DOHH2 (cell line): ENCODE results near the gene KLK7.

Experiments used
- H3F3A ChIP-seq: fragments of 200-600 bp; sonication (generic), shearing (Covaris generic); 2 replicates; pipeline ENCODE4 v1.6.0; 2016; ENCODE audit warnings: antibody characterized with exemption, mild to moderate bottlenecking; ENCODE audit not compliant: control insufficient read depth, insufficient read depth
- H3K27ac ChIP-seq: fragments of 200-600 bp; sonication (generic); 2 replicates; pipeline ENCODE4 v1.5.1; 2014; ENCODE audit warnings: low read depth, mild to moderate bottlenecking, low read length, moderate library complexity
- H3K27me3 ChIP-seq: fragments of 200-600 bp; sonication (generic); 2 replicates; pipeline ENCODE4 v1.6.1; 2014; ENCODE audit warnings: mild to moderate bottlenecking, low read length, mixed read lengths; ENCODE audit not compliant: control insufficient read depth
- H3K36me3 ChIP-seq: fragments of 200-600 bp; sonication (generic); 2 replicates; pipeline ENCODE4 v1.6.1; 2014; ENCODE audit warnings: mild to moderate bottlenecking, low read length, moderate library complexity, mixed read lengths; ENCODE audit not compliant: control insufficient read depth
- H3K4me1 ChIP-seq: fragments of 200-600 bp; sonication (generic); 2 replicates; pipeline ENCODE4 v1.6.1; 2014; ENCODE audit warnings: mild to moderate bottlenecking, low read length, mixed read lengths; ENCODE audit not compliant: control insufficient read depth
- H3K4me2 ChIP-seq: fragments of 200-600 bp; sonication (generic); 2 replicates; pipeline ENCODE4 v1.6.0; 2014; ENCODE audit warnings: mild to moderate bottlenecking, low read length, moderate library complexity
- H3K4me3 ChIP-seq: fragments of 200-600 bp; sonication (generic); 2 replicates; pipeline ENCODE4 v1.5.1; 2014; ENCODE audit warnings: mild to moderate bottlenecking, low read length, mixed read lengths
- H3K79me2 ChIP-seq: fragments of 200-600 bp; sonication (generic); 2 replicates; pipeline ENCODE4 v1.6.1; 2014; ENCODE audit warnings: mild to moderate bottlenecking, low read length, mixed read lengths; ENCODE audit not compliant: control insufficient read depth
- H3K9me2 ChIP-seq: fragments of 200-600 bp; sonication (generic); replicated peaks from 2 replicates; pipeline ENCODE4 v1.6.1; 2014; ENCODE audit warnings: mild to moderate bottlenecking, low read length, mixed read lengths; ENCODE audit not compliant: control insufficient read depth
- H3K9me3 ChIP-seq: fragments of 200-600 bp; sonication (generic); 2 replicates; pipeline ENCODE4 v1.6.1; 2014; ENCODE audit warnings: antibody characterized with exemption, low read length, mixed read lengths; ENCODE audit not compliant: control insufficient read depth, insufficient read depth
- H4K20me1 ChIP-seq: fragments of 200-600 bp; sonication (generic); 2 replicates; pipeline ENCODE4 v1.6.0; 2014; ENCODE audit warnings: low read depth, mild to moderate bottlenecking, antibody characterized with exemption, low read length, moderate library complexity; ENCODE audit not compliant: control insufficient read depth, insufficient read depth
- CTCF ChIP-seq: fragments of 200-600 bp; sonication (generic); IDR thresholded peaks from one replicate; pipeline ENCODE4 v1.5.1; 2014; ENCODE audit warnings: antibody characterized with exemption, mild to moderate bottlenecking, low read depth, low read length; ENCODE audit not compliant: poor library complexity, severe bottlenecking
- EZH2phosphoT487 ChIP-seq: fragments of 200-600 bp; sonication (generic); IDR thresholded peaks from 2 replicates; pipeline ENCODE4 v1.6.1; 2017; ENCODE audit warnings: borderline replicate concordance, mild to moderate bottlenecking, antibody characterized with exemption, low read length, moderate library complexity, mixed read lengths

The KLK7 gene

GRCh38 chr19:51027126-51027806 is 43.5 kb upstream of the KLK7 start:
- Histone ChIP-seq H3K9me3 (no peaks in the 10 kb centered on the region), H3K4me1 (no peaks in the 10 kb centered on the region), H3K4me2 (no peak overlapping the region), H3K79me2 (no peaks in the 10 kb centered on the region), H3K36me3 (no peaks in the 10 kb centered on the region), H3F3A (no peaks in the 10 kb centered on the region), H4K20me1 (no peaks in the 10 kb centered on the region), H3K9me2 (no peaks in the 10 kb centered on the region), H3K27me3 (no peaks in the 10 kb centered on the region), H3K4me3 (no peak overlapping the region), H3K27ac (no peak overlapping the region)
- TF ChIP-seq EZH2phosphoT487 (no peak), CTCF (no peak)

GRCh38 chr19:51026554-51026831 is 42.8 kb upstream of the KLK7 start, which contains the start of gene KLK11:
Gene KLK11 (minus strand): TSS chr19:51026616. CDS start chr19:51025631, 985 bp downstream.
- Histone ChIP-seq H3K4me3 (no peak within 1 kb of the TSS), H3K36me3 (no peaks in the 10 kb centered on the region), H3K79me2 (no peaks in the 10 kb centered on the region), H4K20me1 (no peaks in the 10 kb centered on the region), H3F3A (no peaks in the 10 kb centered on the region), H3K9me3 (no peaks in the 10 kb centered on the region), H3K4me1 (no peaks in the 10 kb centered on the region), H3K4me2 (no peak within 1 kb of the TSS), H3K27ac (no peak within 1 kb of the TSS), H3K27me3 (no peaks in the 10 kb centered on the region), H3K9me2 (no peaks in the 10 kb centered on the region)
- no peak for TF ChIP-seq CTCF
- TF ChIP-seq EZH2phosphoT487, result no peak

- no peaks in the 10 kb centered on the region for H3K36me3 ChIP-seq
- H3F3A ChIP-seq, result no peaks in the 10 kb centered on the region
- no peaks in the 10 kb centered on the region for H3K27me3 ChIP-seq
- no peak overlapping the region for H3K4me3 ChIP-seq
- H3K79me2 ChIP-seq, result no peaks in the 10 kb centered on the region
- no peaks in the 10 kb centered on the region for H3K9me3 ChIP-seq
- no peaks in the 10 kb centered on the region for H3K4me1 ChIP-seq
- H3K9me2 ChIP-seq, result no peaks in the 10 kb centered on the region
- TF ChIP-seq CTCF (no peak), EZH2phosphoT487 (no peak)
- H4K20me1 ChIP-seq, result no peaks in the 10 kb centered on the region
- H3K4me2 ChIP-seq, result no peak overlapping the region
- H3K27ac ChIP-seq, result no peak overlapping the region
Measured at GRCh38 chr19:51025809-51026553, 42.3 kb upstream of the KLK7 start.
